HepG2 (cell line): ENCODE results near the gene RNF150. TPM values are rescaled to one million over a fixed set of nuclear protein-coding genes. Genes with fewer than 3 reads are reported as not detected.

Source experiments
- ATAC-seq: fragments of 200-7000 bp; cut with Tn5 transposase; 3 replicates; pipeline ENCODE4 v1.9.1; 2020; ENCODE audit warnings: mild to moderate bottlenecking, moderate library complexity
- BruUV-seq: library from RNA; stranded (reverse); fragments of 400-500 nt; replicated peaks from 2 replicates; lab custom pipeline; 2021; lab: Mats Ljungman, UMichigan
- CTCF ChIA-PET: fragments of 300-600 bp; formaldehyde crosslinking; extraction: SDS; loops from one replicate; lab custom pipeline; 2021; ENCODE audit warnings: low total read pairs, inconsistent platforms, low intra/inter-chr PET ratio; lab: Yijun Ruan, JAX
- POLR2A ChIA-PET: fragments of 350-600 bp; sonication (Branson Sonifier 250); formaldehyde crosslinking; loops from one replicate; lab custom pipeline; 2020; ENCODE audit warnings: antibody characterized with exemption, inconsistent platforms; lab: Yijun Ruan, JAX
- DNase-seq: peaks from one replicate; pipeline ENCODE4 v3.0.0-alpha.2; 2015; ENCODE audit warnings: low spot score
- FAIRE-seq: peaks from 3 replicates; lab custom pipeline; 2011; peaks lifted over from hg19 to GRCh38; lab: Jason Lieb, UNC
- H2AFZ ChIP-seq: one replicate; pipeline ENCODE4 v1.6.1; 2011; ENCODE audit warnings: low read length, inconsistent platforms
- H3K27ac ChIP-seq: fragments of 300-600 bp; 3 replicates; pipeline ENCODE4 v1.8.0; 2011; ENCODE audit warnings: mixed run types, mild to moderate bottlenecking, mixed read lengths, low read length, inconsistent platforms; ENCODE audit not compliant: insufficient read depth; ENCODE audit errors: extremely low read length
- H3K27me3 ChIP-seq, 2 experiments: fragments of 200-600 bp in 1 of 2; 2 replicates in 1 of 2; 3 replicates in 1 of 2; pipeline versions ENCODE4 v1.6.0 to v1.8.0; 2011; ENCODE audit warnings: low read length in 2 of 2, mild to moderate bottlenecking in 2 of 2, moderate library complexity in 2 of 2, inconsistent platforms in 1 of 2; ENCODE audit not compliant: insufficient read depth in 2 of 2, control insufficient read depth in 1 of 2
- H3K36me3 ChIP-seq, 2 experiments: fragments of 200-600 bp in 1 of 2; replicated peaks in 1 of 2; 2 replicates in 1 of 2; 3 replicates in 1 of 2; pipeline versions ENCODE4 v1.5.1 to v1.8.0; 2011; ENCODE audit warnings: low read length in 2 of 2, inconsistent platforms in 1 of 2; ENCODE audit not compliant: insufficient read depth in 2 of 2, control insufficient read depth in 1 of 2
- H3K4me1 ChIP-seq: 2 replicates; pipeline ENCODE4 v1.5.1; 2012; ENCODE audit warnings: low read length, inconsistent platforms; ENCODE audit not compliant: insufficient read depth
- H3K4me2 ChIP-seq: 2 replicates; pipeline ENCODE4 v1.6.0; 2011; ENCODE audit warnings: low read depth, low read length, inconsistent platforms
- H3K4me3 ChIP-seq, 3 experiments: fragments of 200-600 bp in 1 of 3; sonication (generic), shearing (Covaris generic) in 1 of 3; replicated peaks in 1 of 3; 2 replicates each; pipeline ENCODE4 v1.5.1; 2011 to 2016; ENCODE audit warnings: low read length in 3 of 3, inconsistent platforms in 2 of 3, low read depth in 2 of 3, mild to moderate bottlenecking in 2 of 3, control low read depth in 1 of 3, mixed read lengths in 1 of 3; ENCODE audit not compliant: insufficient read depth in 1 of 3
- H3K79me2 ChIP-seq: one replicate; pipeline ENCODE4 v1.6.1; 2011; ENCODE audit warnings: low read length, inconsistent platforms; ENCODE audit not compliant: insufficient read depth
- H3K9ac ChIP-seq: 2 replicates; pipeline ENCODE4 v1.6.0; 2011; ENCODE audit warnings: mild to moderate bottlenecking, low read depth, low read length, inconsistent platforms; ENCODE audit not compliant: insufficient read depth
- H3K9me3 ChIP-seq: 2 replicates; pipeline ENCODE4 v1.5.1; 2012; ENCODE audit warnings: mild to moderate bottlenecking, low read length
- H4K20me1 ChIP-seq: 2 replicates; pipeline ENCODE4 v1.6.0; 2011; ENCODE audit warnings: inconsistent platforms, mild to moderate bottlenecking, low read length, moderate library complexity; ENCODE audit not compliant: insufficient read depth
- ATF2 ChIP-seq: sonication (generic); formaldehyde crosslinking; IDR thresholded peaks from 2 replicates; pipeline ENCODE4 v1.4.0; 2020; ENCODE audit warnings: missing genetic modification reagents
- FOXP1 ChIP-seq, 2 experiments: fragments of 450-650 bp in 1 of 2; IDR thresholded peaks; 2 replicates each; pipeline ENCODE4 v1.6.1; 2017 to 2018; ENCODE audit warnings: antibody characterized with exemption in 1 of 2
- GMEB1 ChIP-seq: sonication (generic); formaldehyde crosslinking; IDR thresholded peaks from 2 replicates; pipeline ENCODE4 v1.5.1; 2020; ENCODE audit warnings: missing genetic modification reagents, mild to moderate bottlenecking, borderline replicate concordance
- GMEB2 ChIP-seq: IDR thresholded peaks from 2 replicates; pipeline ENCODE4 v1.6.1; 2016; ENCODE audit warnings: missing biosample characterization, missing genetic modification reagents, low read depth
- HMG20B ChIP-seq: conservative IDR thresholded peaks from 2 replicates; pipeline ENCODE4 v1.6.1; 2016; ENCODE audit warnings: missing genetic modification reagents, missing compliant biosample characterization
- IRX3 ChIP-seq: sonication (generic); formaldehyde crosslinking; IDR thresholded peaks from 2 replicates; pipeline ENCODE4 v1.8.1; 2023; ENCODE audit warnings: mild to moderate bottlenecking, low read depth, missing genetic modification reagents, borderline replicate concordance
- KAT7 ChIP-seq: IDR thresholded peaks from 2 replicates; pipeline ENCODE4 v1.6.1; 2018; ENCODE audit warnings: borderline replicate concordance, missing compliant biosample characterization
- NFE2 ChIP-seq: sonication (generic); formaldehyde crosslinking; IDR thresholded peaks from 2 replicates; pipeline ENCODE4 v1.4.0; 2020; ENCODE audit warnings: missing genetic modification reagents
- SMC3 ChIP-seq: IDR thresholded peaks from 2 replicates; pipeline ENCODE4 v1.6.1; 2011; ENCODE audit warnings: low read length, improper control_type of control experiment
- TRIM22 ChIP-seq: fragments of 450-650 bp; IDR thresholded peaks from 2 replicates; pipeline ENCODE4 v1.6.1; 2017
- ZBTB7B ChIP-seq: sonication (generic); formaldehyde crosslinking; IDR thresholded peaks from 2 replicates; pipeline ENCODE4 v1.4.0; 2020; ENCODE audit warnings: missing genetic modification reagents
- ZKSCAN5 ChIP-seq: sonication (generic); formaldehyde crosslinking; IDR thresholded peaks from 2 replicates; pipeline ENCODE4 v1.5.1; 2020; ENCODE audit warnings: mild to moderate bottlenecking, missing genetic modification reagents
- ZNF207 ChIP-seq: fragments of 450-650 bp; IDR thresholded peaks from 2 replicates; pipeline ENCODE4 v1.6.1; 2016; ENCODE audit warnings: antibody characterized with exemption, borderline replicate concordance
- ZNF234 ChIP-seq: sonication (generic); formaldehyde crosslinking; conservative IDR thresholded peaks from 2 replicates; pipeline ENCODE4 v1.5.1; 2020; ENCODE audit warnings: mild to moderate bottlenecking, missing genetic modification reagents
- ZNF652 ChIP-seq: IDR thresholded peaks from 2 replicates; pipeline ENCODE4 v1.6.1; 2016; ENCODE audit warnings: low read depth, borderline replicate concordance
- WGBS: methylation state at CpG from one replicate; pipeline ENCODE4 v1.1.6; 2017; ENCODE audit warnings: low lambda C conversion rate; 5-methylcytosine and 5-hydroxymethylcytosine counted together
- in situ Hi-C: cut with HindIII; loops from 2 replicates; pipeline ENCODE4 v1.10.0; 2017; ENCODE audit warnings: low pct_unique_long_range_greater_than_20kb; ENCODE audit not compliant: extremely low pct_ligation_motif_present
- intact Hi-C: fragments of 100-400 bp; cut with micrococcal nuclease; formaldehyde crosslinking; loops from one replicate; pipeline ENCODE4 v1.10.0; 2022; ENCODE audit not compliant: unreplicated experiment
- polyA plus RNA-seq, 8 experiments: library from polyadenylated mRNA; depleted of rRNA in 3 of 8; stranded (reverse) in 7 of 8; unstranded in 1 of 8; fragments of >200 nt; fragmentation: Illumina TruSeq in 4 of 8; extraction: Trizol in 4 of 8; gene quantifications; 2 replicates each; pipeline versions ENCODE4 v1.2.1 to v1.2.3, GENCODE V29; 2011 to 2016; ENCODE audit warnings: low read depth in 4 of 8, missing spikeins in 1 of 8, mixed read lengths in 1 of 8; ENCODE audit not compliant: insufficient read depth in 1 of 8
- total RNA-seq, 5 experiments: library from RNA; depleted of rRNA; stranded (reverse); fragments of >200 nt; fragmentation: Illumina TruSeq; extraction: Trizol; gene quantifications; 2 replicates each; pipeline ENCODE4 v1.2.3, GENCODE V29; 2016; ENCODE audit warnings: low read depth in 1 of 5

RNF150 gene
- total and polyA plus RNA-seq, 2 of the 13 experiments (the other 11 are each of a cell fraction or from before 2014, with no cell fraction given): 0.02 to 0.03 TPM

DNA sequence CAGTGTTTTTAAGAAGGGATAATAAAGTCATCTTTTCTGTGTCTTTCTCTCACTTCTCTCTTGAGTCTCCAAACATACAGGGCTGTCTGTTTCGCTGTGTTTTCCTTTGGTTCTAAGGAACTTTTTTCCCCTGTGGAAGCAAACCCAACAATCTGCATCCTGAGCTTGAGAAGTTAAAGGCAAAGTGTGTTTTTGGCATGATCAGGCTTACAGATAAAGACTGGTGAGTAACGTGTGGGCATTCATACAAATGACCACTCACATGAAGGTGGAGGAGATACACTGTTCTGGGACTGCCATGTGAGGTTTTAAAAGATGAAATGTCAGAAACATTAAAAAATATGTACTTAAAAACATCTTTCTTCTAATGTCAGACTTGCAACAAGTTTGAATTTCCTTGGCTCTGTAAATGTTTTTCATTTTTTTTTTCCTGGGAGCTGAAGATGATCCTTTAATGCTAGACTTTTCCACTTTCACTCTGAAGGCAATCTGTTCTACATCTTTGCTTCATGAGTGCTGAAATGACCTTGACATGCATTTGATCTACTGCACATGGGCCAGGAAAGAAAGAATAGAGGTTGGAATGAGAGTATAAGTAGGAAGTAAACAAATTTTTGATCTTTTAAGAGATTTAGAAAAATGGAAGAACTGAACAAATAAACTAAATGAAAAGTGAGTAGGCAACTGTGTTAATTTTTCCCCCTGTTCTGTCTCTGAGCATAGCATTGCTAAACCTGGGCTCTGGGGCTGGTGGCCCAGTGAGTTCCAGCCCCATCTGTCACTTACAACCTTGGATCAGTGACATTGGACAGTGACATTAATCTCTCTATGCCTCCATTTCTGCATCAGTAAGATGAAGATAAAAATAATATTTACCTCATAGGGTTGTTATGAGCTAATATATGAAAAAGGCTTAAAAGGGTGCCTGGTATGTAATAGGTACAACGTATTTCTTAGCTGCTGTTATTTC, 226.0 kb downstream of the RNF150 start:
- H4K20me1 ChIP-seq: no peaks in the 10 kb centered on the region
- TF ChIP-seq ZBTB7B (CRISPR knock-in tag) (no peak), ZNF652 (CRISPR knock-in tag) (no peak), GMEB1 (CRISPR knock-in tag) (no peak), ZNF207 (no peak), ATF2 (CRISPR knock-in tag) (no peak), FOXP1 (IDR thresholded peaks at IDR 0.05) (no peak), FOXP1 (CRISPR knock-in tag; IDR thresholded peaks at IDR 0.05) (no peak), ZKSCAN5 (CRISPR knock-in tag) (no peak), NFE2 (CRISPR knock-in tag) (no peak), IRX3 (CRISPR knock-in tag) (no peak), GMEB2 (CRISPR knock-in tag) (no peak), KAT7 (no peak), SMC3 (no peak), HMG20B (no peak), TRIM22 (no peak), ZNF234 (CRISPR knock-in tag) (no peak)
- H3K4me1 ChIP-seq: no peaks in the 10 kb centered on the region
- no peak overlapping the region for H3K4me2 ChIP-seq
- H3K27me3 ChIP-seq: no peaks in the 10 kb centered on the region; a peak in 1 of 5 replicates
- no peak for FAIRE-seq
- no peak overlapping the region for H3K27ac ChIP-seq
- POLR2A ChIA-PET: no interaction called here
- in situ Hi-C loops: no loop called here
- intact Hi-C loops: no loop called here
- H3K9me3 ChIP-seq: no peaks in the 10 kb centered on the region
- 2% methylated on average over 3 of the region's 3 CpGs for WGBS
- H2AFZ ChIP-seq: no peak overlapping the region
- H3K4me3 ChIP-seq: no peak overlapping the region
- CTCF ChIA-PET: no interaction called here
- H3K36me3 ChIP-seq: no peaks in the 10 kb centered on the region
- no peaks in the 10 kb centered on the region for H3K79me2 ChIP-seq
- no peak for ATAC-seq
- no peak for DNase-seq
- no TSS peak for BruUV-seq
- H3K9ac ChIP-seq: no peak overlapping the region
